ENCODE data around the gene ZMYND8. TPM values are rescaled to one million over a fixed set of nuclear protein-coding genes. Genes with fewer than 3 reads are reported as not detected.
"Not testable (repeated sequence)": the region's sequence is repeated elsewhere in the genome, so short reads cannot be mapped to it uniquely, and the experiment has no call there.

ZMYND8 gene
- total and polyA plus RNA-seq, 2 of the 4 experiments (the other 2 are of a cell fraction): 24.0 to 28.2 TPM

- in situ Hi-C loops (cut with MboI; ENCODE audit: low sequenced_read_pairs); H3K14ac ChIP-seq (replicated peaks; ENCODE audit: low read depth, low read length); H3K9ac ChIP-seq (ENCODE audit: low read depth, low read length); DNase-seq; H2AK9ac ChIP-seq (replicated peaks; ENCODE audit: low read depth, low read length, poor library complexity); H4K5ac ChIP-seq (ENCODE audit: low read depth, low read length); intact Hi-C loops (cut with micrococcal nuclease); H3K23ac ChIP-seq (ENCODE audit: low read depth, low read length); H3K56ac ChIP-seq (ENCODE audit: extremely low read depth, insufficient read depth, low read length); H3K27ac ChIP-seq (ENCODE audit: insufficient read depth, low read length); H3K9me3 ChIP-seq (ENCODE audit: control insufficient read depth, insufficient read depth, low read length); POLR2A ChIA-PET (ENCODE audit: unreplicated experiment); H2AFZ ChIP-seq (replicated peaks; ENCODE audit: low read length, poor library complexity); H3K4me1 ChIP-seq (ENCODE audit: control insufficient read depth, insufficient read depth, low read length); H2BK5ac ChIP-seq (ENCODE audit: low read depth, low read length, poor library complexity, severe bottlenecking); H4K91ac ChIP-seq (ENCODE audit: insufficient read depth, low read depth, low read length); H3K27me3 ChIP-seq (ENCODE audit: control insufficient read depth, insufficient read depth, low read length); H2BK20ac ChIP-seq (ENCODE audit: low read depth, low read length); H3K4ac ChIP-seq (ENCODE audit: low read depth, low read length); H3K4me2 ChIP-seq (ENCODE audit: low read depth, low read length); BruUV-seq (replicated peaks); H2AK5ac ChIP-seq (ENCODE audit: low read depth, low read length); H3K18ac ChIP-seq (ENCODE audit: low read depth, low read length); H4K8ac ChIP-seq (ENCODE audit: low read depth in 2 of 2, low read length in 2 of 2); H4K20me1 ChIP-seq (ENCODE audit: insufficient read depth, low read length); H3K4me3 ChIP-seq (ENCODE audit: insufficient read depth, low read depth, low read length); H2BK15ac ChIP-seq (ENCODE audit: low read depth, low read length); H2BK120ac ChIP-seq (ENCODE audit: low read depth, low read length); ATAC-seq (ENCODE audit: low read depth): not testable (repeated sequence)
- CTCF ChIA-PET: interaction anchor here (0.7 kb wide), 1 partner anchor 473 kb away, joined by 3 read pairs; no protein-coding TSS in a partner anchor
- no CpG with 5 or more reads among the region's 2 CpGs for WGBS, 2 experiments (ENCODE audit: extremely low coverage in 2 of 2, insufficient read length in 1 of 2)
- Histone ChIP-seq H3K36me3 (ENCODE audit: control insufficient read depth, insufficient read depth, low read length) (peaks cover 27% of the 10 kb centered on the region), H3K79me1 (ENCODE audit: low read depth in 1 of 2, low read length in 2 of 2) (peaks cover 30 to 70% of the 10 kb centered on the region in 2 experiments), H3K9me1 (ENCODE audit: insufficient read depth, low read length) (peaks cover 17% of the 10 kb centered on the region)
- dilution Hi-C loops (cut with HindIII; ENCODE audit: low sequenced_read_pairs, unreplicated experiment): loop anchor here (25.0 kb wide), 1 partner anchor 126 kb away; no protein-coding TSS in a partner anchor
These were observed 95.2 kb downstream of the ZMYND8 start for GRCh38 chr20:47261161-47261774.

GRCh38 chr20:47260540-47261126 lies 95.9 kb downstream of the ZMYND8 start:
- BruUV-seq (replicated peaks); H2BK5ac ChIP-seq (ENCODE audit: low read depth, low read length, poor library complexity, severe bottlenecking); H4K8ac ChIP-seq (ENCODE audit: low read depth in 2 of 2, low read length in 2 of 2); H3K4me1 ChIP-seq (ENCODE audit: control insufficient read depth, insufficient read depth, low read length); H3K4me2 ChIP-seq (ENCODE audit: low read depth, low read length); H3K18ac ChIP-seq (ENCODE audit: low read depth, low read length); ATAC-seq (ENCODE audit: low read depth); H3K56ac ChIP-seq (ENCODE audit: extremely low read depth, insufficient read depth, low read length); H4K5ac ChIP-seq (ENCODE audit: low read depth, low read length); H2AK5ac ChIP-seq (ENCODE audit: low read depth, low read length); POLR2A ChIA-PET (ENCODE audit: unreplicated experiment); H3K9ac ChIP-seq (ENCODE audit: low read depth, low read length); H3K9me3 ChIP-seq (ENCODE audit: control insufficient read depth, insufficient read depth, low read length); in situ Hi-C loops (cut with MboI; ENCODE audit: low sequenced_read_pairs); H3K4ac ChIP-seq (ENCODE audit: low read depth, low read length); H3K27me3 ChIP-seq (ENCODE audit: control insufficient read depth, insufficient read depth, low read length); H2AFZ ChIP-seq (replicated peaks; ENCODE audit: low read length, poor library complexity); H2BK15ac ChIP-seq (ENCODE audit: low read depth, low read length); H3K23ac ChIP-seq (ENCODE audit: low read depth, low read length); H2AK9ac ChIP-seq (replicated peaks; ENCODE audit: low read depth, low read length, poor library complexity); intact Hi-C loops (cut with micrococcal nuclease); H3K14ac ChIP-seq (replicated peaks; ENCODE audit: low read depth, low read length); H2BK120ac ChIP-seq (ENCODE audit: low read depth, low read length); H4K20me1 ChIP-seq (ENCODE audit: insufficient read depth, low read length); H4K91ac ChIP-seq (ENCODE audit: insufficient read depth, low read depth, low read length); H3K27ac ChIP-seq (ENCODE audit: insufficient read depth, low read length); DNase-seq; H2BK20ac ChIP-seq (ENCODE audit: low read depth, low read length); H3K4me3 ChIP-seq (ENCODE audit: insufficient read depth, low read depth, low read length): not testable (repeated sequence)
- H3K79me1 ChIP-seq (ENCODE audit: low read depth in 1 of 2, low read length in 2 of 2): peaks cover 30 to 70% of the 10 kb centered on the region in 2 experiments
- H3K9me1 ChIP-seq (ENCODE audit: insufficient read depth, low read length): peaks cover 18% of the 10 kb centered on the region
- CTCF ChIA-PET: interaction anchor here (0.7 kb wide), 1 partner anchor 473 kb away, joined by 3 read pairs; no protein-coding TSS in a partner anchor
- peaks cover 25% of the 10 kb centered on the region for H3K36me3 ChIP-seq (ENCODE audit: control insufficient read depth, insufficient read depth, low read length)
- 94% methylated on average over 2 of the region's 8 CpGs; no CpG with 5 or more reads in 1 of the 2 experiments for WGBS, 2 experiments (ENCODE audit: extremely low coverage in 2 of 2, insufficient read length in 1 of 2)
- dilution Hi-C loops (cut with HindIII; ENCODE audit: low sequenced_read_pairs, unreplicated experiment): loop anchor here (25.0 kb wide), 1 partner anchor 127 kb away; no protein-coding TSS in a partner anchor

All from IMR-90 (cell line).